Amniotic epithelial cell (primary cell): ENCODE results near the gene TMEM35B.
"Not testable (repeated sequence)": the region's sequence is repeated elsewhere in the genome, so short reads cannot be mapped to it uniquely, and the experiment has no call there.

Source experiments
- DNase-seq: peaks from one replicate; pipeline ENCODE4 v3.0.0-alpha.2; 2010; ENCODE audit warnings: low read depth

The TMEM35B gene

GRCh38 chr1:34984793-34985608 is at the start of gene TMEM35B:
TSS of gene TMEM35B (minus strand) at chr1:34985347. CDS start at chr1:34985305, 42 bp downstream.
- peak; percentile 37 for DNase-seq

- DNase-seq = no peak
Observed at GRCh38 chr1:35033346-35033745, 48.2 kb upstream of the TMEM35B start.

GRCh38 chr1:35032384-35032739 is 47.2 kb upstream of the TMEM35B start:
- DNase-seq = no peak

- DNase-seq = peak; percentile 60
Observed at GRCh38 chr1:35030756-35031446, 45.8 kb upstream of the TMEM35B start.

- DNase-seq = no peak
Observed at GRCh38 chr1:35030338-35030737, 45.2 kb upstream of the TMEM35B start.

- DNase-seq = peak; percentile 4
Observed at GRCh38 chr1:35029761-35030160, 44.6 kb upstream of the TMEM35B start.

- DNase-seq = peak; percentile 16
Observed at GRCh38 chr1:35016406-35016805, 31.3 kb upstream of the TMEM35B start.

GRCh38 chr1:35014486-35014885 is 29.3 kb upstream of the TMEM35B start:
- DNase-seq = no peak

GRCh38 chr1:35005711-35006110 is 20.6 kb upstream of the TMEM35B start:
- DNase-seq = no peak

- peak; percentile 50 for DNase-seq
Observed at GRCh38 chr1:35001743-35002142, 16.6 kb upstream of the TMEM35B start.

- no peak for DNase-seq
Observed at GRCh38 chr1:34994878-34995277, 9.7 kb upstream of the TMEM35B start.

- DNase-seq = no peak
Observed at GRCh38 chr1:34988581-34988980, 3.4 kb upstream of the TMEM35B start.

- no peak for DNase-seq
Observed at GRCh38 chr1:34988147-34988546, 3.0 kb upstream of the TMEM35B start.

- no peak for DNase-seq
Observed at GRCh38 chr1:34987018-34987417, 1.9 kb upstream of the TMEM35B start.

GRCh38 chr1:34985609-34985904 is 410 bp upstream of the TMEM35B start:
- DNase-seq = not testable (repeated sequence)

GRCh38 chr1:34984435-34984792 is 733 bp downstream of the TMEM35B start:
- DNase-seq = peak; percentile 34

- peak; percentile 44 for DNase-seq
Observed at GRCh38 chr1:34983700-34984355, 1.3 kb downstream of the TMEM35B start.

- no peak for DNase-seq
Observed at GRCh38 chr1:34982820-34983376, 2.2 kb downstream of the TMEM35B start.

GRCh38 chr1:34980715-34981114 is 4.4 kb downstream of the TMEM35B start:
- DNase-seq = no peak

- DNase-seq = no peak
Observed at GRCh38 chr1:34978921-34979320, 6.2 kb downstream of the TMEM35B start.

GRCh38 chr1:34977858-34978257 is 7.3 kb downstream of the TMEM35B start:
- DNase-seq = peak; percentile 59

GRCh38 chr1:34977210-34977471 is 8.0 kb downstream of the TMEM35B start:
- no peak for DNase-seq
